ENCODE results near the gene VAPB. TPM values are rescaled to one million over a fixed set of nuclear protein-coding genes. Genes with fewer than 3 reads are reported as not detected.

Gene VAPB
- total RNA-seq: 10 to 100 TPM; 20.3 to 23.1 (median 21.3) TPM
- total RNA-seq (2013): 18.4 TPM

GRCh38 chr20:58388882-58389323 lies at the start of gene VAPB:
TSS of gene VAPB (plus strand) at chr20:58389229. CDS start at chr20:58389460, 231 bp downstream.
- Histone ChIP-seq H3K27ac (ENCODE audit: low read length) (peak within 1 kb of the TSS; percentile 99), H3K9me3 (ENCODE audit: control insufficient read depth, insufficient read depth, low read length) (no peaks in the 10 kb centered on the region), H3K4me1 (ENCODE audit: control insufficient read depth, insufficient read depth, low read length) (peaks cover 15% of the 10 kb centered on the region), H3K4me3 (ENCODE audit: low read length) (peak within 1 kb of the TSS; percentile 82), H3K27me3 (ENCODE audit: control insufficient read depth, insufficient read depth, low read length) (no peaks in the 10 kb centered on the region), H3K36me3 (ENCODE audit: control insufficient read depth, insufficient read depth, low read length) (no peaks in the 10 kb centered on the region)
- intact Hi-C loops (cut with micrococcal nuclease): loop anchor here (5.0 kb wide), 1 partner anchor 82 kb away; the partner anchor contains the start of gene RAB22A
- DNase-seq: peak; percentile 98 to 99
- WGBS (ENCODE audit: insufficient coverage): under 1% methylated on average over 50 of the region's 51 CpGs
- peak within 1 kb of the TSS; percentile 90 to 96 for H3K27ac Mint-ChIP-seq
- no peaks in the 10 kb centered on the region for H3K36me3 Mint-ChIP-seq
- no peak for TF ChIP-seq CTCF (IDR thresholded peaks at IDR 0.05)
- peaks cover 19 to 30% of the 10 kb centered on the region in 2 donors for H3K27me3 Mint-ChIP-seq (ENCODE audit: low read depth in 2 of 2)
- peak; percentile 93 to 98 (median 95) for ATAC-seq
- no peaks in the 10 kb centered on the region for H3K9me3 Mint-ChIP-seq
- H3K4me1 Mint-ChIP-seq: peaks cover 43 to 44% of the 10 kb centered on the region in 2 donors
- peak within 1 kb of the TSS; percentile 84 for H3K4me3 Mint-ChIP-seq

- intact Hi-C loops (cut with micrococcal nuclease): no loop called here
- Histone ChIP-seq H3K27me3 (ENCODE audit: control insufficient read depth, insufficient read depth, low read length) (no peaks in the 10 kb centered on the region), H3K27ac (ENCODE audit: low read length) (no peak overlapping the region), H3K4me3 (ENCODE audit: low read length) (no peak overlapping the region), H3K4me1 (ENCODE audit: control insufficient read depth, insufficient read depth, low read length) (peaks cover 5% of the 10 kb centered on the region), H3K36me3 (ENCODE audit: control insufficient read depth, insufficient read depth, low read length) (peaks cover 4% of the 10 kb centered on the region), H3K9me3 (ENCODE audit: control insufficient read depth, insufficient read depth, low read length) (no peaks in the 10 kb centered on the region)
- Mint-ChIP-seq H3K9me3 (no peaks in the 10 kb centered on the region), H3K36me3 (no peaks in the 10 kb centered on the region), H3K4me1 (peaks cover 57 to 64% of the 10 kb centered on the region in 2 donors), H3K27ac (peak overlapping the region in 1 of 2 donors; percentile 27), H3K27me3 (ENCODE audit: low read depth in 2 of 2) (no peaks in the 10 kb centered on the region), H3K4me3 (no peak overlapping the region)
- no peak for ATAC-seq
- TF ChIP-seq CTCF (IDR thresholded peaks at IDR 0.05): no peak
- DNase-seq: no peak
- 97% methylated on average over 5 of the region's 6 CpGs for WGBS (ENCODE audit: insufficient coverage)
Observed at GRCh38 chr20:58339741-58340140, 49.3 kb upstream of the VAPB start.

GRCh38 chr20:58340151-58340550 lies 48.9 kb upstream of the VAPB start:
- DNase-seq (no peak), ATAC-seq (no peak)
- intact Hi-C loops (cut with micrococcal nuclease): no loop called here
- Histone ChIP-seq H3K27ac (ENCODE audit: low read length) (no peak overlapping the region), H3K36me3 (ENCODE audit: control insufficient read depth, insufficient read depth, low read length) (peaks cover 8% of the 10 kb centered on the region), H3K27me3 (ENCODE audit: control insufficient read depth, insufficient read depth, low read length) (no peaks in the 10 kb centered on the region), H3K9me3 (ENCODE audit: control insufficient read depth, insufficient read depth, low read length) (no peaks in the 10 kb centered on the region), H3K4me3 (ENCODE audit: low read length) (no peak overlapping the region), H3K4me1 (ENCODE audit: control insufficient read depth, insufficient read depth, low read length) (peaks cover 5% of the 10 kb centered on the region)
- Mint-ChIP-seq H3K4me1 (peaks cover 54 to 62% of the 10 kb centered on the region in 2 donors), H3K27ac (peak overlapping the region; percentile 7 to 64), H3K27me3 (ENCODE audit: low read depth in 2 of 2) (no peaks in the 10 kb centered on the region), H3K4me3 (no peak overlapping the region), H3K9me3 (no peaks in the 10 kb centered on the region), H3K36me3 (no peaks in the 10 kb centered on the region)
- WGBS (ENCODE audit: insufficient coverage): 86% methylated on average over 3 of the region's 4 CpGs
- TF ChIP-seq CTCF (IDR thresholded peaks at IDR 0.05): no peak

- no peaks in the 10 kb centered on the region for H3K9me3 Mint-ChIP-seq
- ATAC-seq: no peak
- no peak for TF ChIP-seq CTCF (IDR thresholded peaks at IDR 0.05)
- H3K36me3 Mint-ChIP-seq: peaks cover 2% of the 10 kb centered on the region
- intact Hi-C loops (cut with micrococcal nuclease): no loop called here
- H3K4me1 Mint-ChIP-seq: peaks cover 52 to 65% of the 10 kb centered on the region in 2 donors
- no peak overlapping the region for H3K4me3 Mint-ChIP-seq
- 93% methylated on average over 2 of the region's 2 CpGs for WGBS (ENCODE audit: insufficient coverage)
- no peaks in the 10 kb centered on the region for H3K27me3 Mint-ChIP-seq (ENCODE audit: low read depth in 2 of 2)
- no peak for DNase-seq
- Histone ChIP-seq H3K9me3 (ENCODE audit: control insufficient read depth, insufficient read depth, low read length) (no peaks in the 10 kb centered on the region), H3K36me3 (ENCODE audit: control insufficient read depth, insufficient read depth, low read length) (peaks cover 15% of the 10 kb centered on the region), H3K27me3 (ENCODE audit: control insufficient read depth, insufficient read depth, low read length) (no peaks in the 10 kb centered on the region), H3K4me3 (ENCODE audit: low read length) (no peak overlapping the region), H3K4me1 (ENCODE audit: control insufficient read depth, insufficient read depth, low read length) (peaks cover 5% of the 10 kb centered on the region), H3K27ac (ENCODE audit: low read length) (no peak overlapping the region)
- peak overlapping the region; percentile 7 to 64 for H3K27ac Mint-ChIP-seq
Observed at GRCh38 chr20:58340853-58341252, 48.2 kb upstream of the VAPB start.

All from natural killer cell (primary cell).